CD14-positive monocyte (primary cell): Measurements from ENCODE around the gene PACSIN3. TPM values are rescaled to one million over a fixed set of nuclear protein-coding genes. Genes with fewer than 3 reads are reported as not detected.
"Not testable (repeated sequence)": the region's sequence is repeated elsewhere in the genome, so short reads cannot be mapped to it uniquely, and the experiment has no call there.

Experiments used
- DNase-seq, 3 donors: peaks; one replicate each; pipeline ENCODE4 v3.0.0-alpha.2; 2011 to 2022
- H2AFZ ChIP-seq: 2 replicates; pipeline ENCODE4 v1.6.0; 2012; ENCODE audit warnings: mild to moderate bottlenecking, low read depth, low read length, inconsistent platforms; ENCODE audit not compliant: insufficient read depth, poor library complexity, severe bottlenecking
- H3K27ac ChIP-seq, 2 donors: 1 replicate in 1 of 2; 2 replicates in 1 of 2; pipeline ENCODE4 v1.5.1; 2012 to 2013; ENCODE audit warnings: low read length in 2 of 2, control low read depth in 1 of 2, inconsistent platforms in 1 of 2, low read depth in 1 of 2, mild to moderate bottlenecking in 1 of 2
- H3K27me3 ChIP-seq, 2 donors: one replicate each; pipeline versions ENCODE4 v1.6.0 to v1.6.1; 2011 to 2013; ENCODE audit warnings: low read length in 2 of 2; ENCODE audit not compliant: control insufficient read depth in 2 of 2, insufficient read depth in 2 of 2
- H3K36me3 ChIP-seq, 2 donors: replicated peaks in 1 of 2; 1 replicate in 1 of 2; 2 replicates in 1 of 2; pipeline versions ENCODE4 v1.5.1 to v1.6.1; 2012 to 2013; ENCODE audit warnings: low read length in 2 of 2, control low read depth in 1 of 2, inconsistent platforms in 1 of 2, mild to moderate bottlenecking in 1 of 2; ENCODE audit not compliant: insufficient read depth in 2 of 2, control insufficient read depth in 1 of 2
- H3K4me1 ChIP-seq, 2 donors: 1 replicate in 1 of 2; 2 replicates in 1 of 2; pipeline versions ENCODE4 v1.5.1 to v1.6.1; 2012 to 2013; ENCODE audit warnings: low read length in 2 of 2, control low read depth in 1 of 2, inconsistent platforms in 1 of 2, mild to moderate bottlenecking in 1 of 2, moderate library complexity in 1 of 2; ENCODE audit not compliant: insufficient read depth in 2 of 2, control insufficient read depth in 1 of 2
- H3K4me2 ChIP-seq: replicated peaks from 2 replicates; pipeline ENCODE3; 2012; ENCODE audit warnings: low read length, moderate library complexity, mild to moderate bottlenecking; ENCODE audit not compliant: poor library complexity, severe bottlenecking; ENCODE audit errors: extremely low read depth
- H3K4me3 ChIP-seq, 3 experiments: fragments of 200-600 bp in 1 of 3; sonication (generic) in 1 of 3; replicated peaks in 1 of 3; 1 replicate in 2 of 3; 2 replicates in 1 of 3; pipeline ENCODE4 v1.5.1; 2011 to 2013; ENCODE audit warnings: low read length in 3 of 3, mild to moderate bottlenecking in 3 of 3, control low read depth in 2 of 3, low read depth in 2 of 3, inconsistent platforms in 1 of 3, moderate library complexity in 1 of 3
- H3K79me2 ChIP-seq: 2 replicates; pipeline ENCODE4 v1.6.0; 2012; ENCODE audit warnings: mild to moderate bottlenecking, control low read depth, inconsistent platforms, low read length, moderate library complexity; ENCODE audit not compliant: insufficient read depth
- H3K9ac ChIP-seq: 2 replicates; pipeline ENCODE4 v1.6.0; 2017; ENCODE audit warnings: low read length, mild to moderate bottlenecking; ENCODE audit not compliant: insufficient read depth, poor library complexity, severe bottlenecking
- H3K9me3 ChIP-seq, 2 donors: replicated peaks in 1 of 2; 1 replicate in 1 of 2; 2 replicates in 1 of 2; pipeline versions ENCODE4 v1.5.1 to v1.6.1; 2012 to 2013; ENCODE audit warnings: low read length in 2 of 2, control low read depth in 1 of 2; ENCODE audit not compliant: control insufficient read depth in 1 of 2, insufficient read depth in 1 of 2
- H4K20me1 ChIP-seq: 2 replicates; pipeline ENCODE4 v1.6.0; 2012; ENCODE audit warnings: mild to moderate bottlenecking, low read length, control low read depth, moderate library complexity; ENCODE audit not compliant: insufficient read depth
- H3K27ac Mint-ChIP-seq, 7 donors: one replicate each; pipeline ENCODE4 v1.8.0; 2020; ENCODE audit warnings: mild to moderate bottlenecking in 7 of 7, mixed read lengths in 7 of 7, moderate library complexity in 6 of 7, inconsistent platforms in 2 of 7
- H3K27me3 Mint-ChIP-seq, 3 donors: one replicate each; pipeline ENCODE4 v1.8.0; 2021 to 2022; ENCODE audit warnings: low read depth in 3 of 3, mild to moderate bottlenecking in 3 of 3, mixed read lengths in 3 of 3, moderate library complexity in 3 of 3, inconsistent platforms in 1 of 3
- H3K36me3 Mint-ChIP-seq, 2 donors: one replicate each; pipeline ENCODE4 v1.8.0; 2020; ENCODE audit warnings: mixed read lengths in 2 of 2, inconsistent platforms in 1 of 2, mild to moderate bottlenecking in 1 of 2
- H3K4me1 Mint-ChIP-seq: one replicate; pipeline ENCODE4 v1.8.0; 2020; ENCODE audit warnings: mild to moderate bottlenecking, mixed read lengths
- H3K4me3 Mint-ChIP-seq, 2 donors: one replicate each; pipeline ENCODE4 v1.8.0; 2020; ENCODE audit warnings: mild to moderate bottlenecking in 2 of 2, mixed read lengths in 2 of 2, moderate library complexity in 1 of 2
- H3K9me3 Mint-ChIP-seq, 7 donors: one replicate each; pipeline ENCODE4 v1.8.0; 2020 to 2022; ENCODE audit warnings: mixed read lengths in 7 of 7, mild to moderate bottlenecking in 6 of 7, moderate library complexity in 6 of 7, inconsistent platforms in 2 of 7
- WGBS: methylation state at CpG from one replicate; pipeline ENCODE4 v1.1.5; 2013; ENCODE audit warnings: missing lambda C conversion rate; ENCODE audit not compliant: insufficient coverage; 5-methylcytosine and 5-hydroxymethylcytosine counted together
- intact Hi-C, 2 donors: fragments of 100-400 bp; cut with micrococcal nuclease; formaldehyde crosslinking; loops; one replicate each; pipeline versions ENCODE4 v1.15.0 to v1.15.1; 2023
- polyA plus RNA-seq, 3 donors: library from polyadenylated mRNA; depleted of rRNA in 1 of 3; unstranded in 2 of 3; stranded (reverse) in 1 of 3; fragments of 300-500 nt in 2 of 3; fragments of >200 nt in 1 of 3; fragmentation: Illumina TruSeq in 2 of 3; gene quantifications; 1 replicate in 2 of 3; 2 replicates in 1 of 3; pipeline ENCODE4 v1.2.3, GENCODE V29; 2012 to 2021
- TF ChIP-seq, protein P1 (sequence below): fragments of 200-600 bp; IDR thresholded peaks from one replicate; pipeline ENCODE4 v1.8.0; 2022; ENCODE audit warnings: antibody characterized with exemption, mild to moderate bottlenecking

PACSIN3 gene
- polyA plus RNA-seq, 3 donors = not detected

DNA sequence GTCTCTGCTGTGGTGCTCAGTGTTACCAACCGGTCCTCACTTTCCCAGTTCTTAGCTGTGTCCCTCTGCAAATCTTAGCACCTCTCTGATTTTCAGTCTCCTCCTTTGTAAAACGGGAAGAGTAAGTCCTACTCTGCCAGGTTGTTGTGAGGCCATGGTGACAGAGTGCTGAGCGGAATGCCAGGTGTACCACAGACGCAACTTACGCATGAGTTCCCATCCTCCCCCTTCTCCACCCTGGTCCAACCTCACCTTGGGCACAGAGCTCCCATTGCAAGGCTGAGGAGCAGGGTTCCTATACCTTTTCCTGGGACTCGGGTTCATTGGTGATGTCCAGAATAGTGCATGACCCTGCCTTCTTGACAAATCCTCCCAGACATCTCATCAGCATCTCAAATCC lies 21.2 kb upstream of the PACSIN3 start:
- Histone ChIP-seq H3K4me2 (no peak overlapping the region), H3K4me1 (no peaks in the 10 kb centered on the region), H3K36me3 (no peaks in the 10 kb centered on the region), H2AFZ (no peak overlapping the region), H3K9me3 (no peaks in the 10 kb centered on the region), H3K79me2 (no peaks in the 10 kb centered on the region), H4K20me1 (no peaks in the 10 kb centered on the region), H3K9ac (no peak overlapping the region), H3K27me3 (no peaks in the 10 kb centered on the region), H3K4me3 (no peak overlapping the region), H3K27ac (no peak overlapping the region)
- H3K4me3 Mint-ChIP-seq = no peak overlapping the region
- H3K27me3 Mint-ChIP-seq = peaks cover 2 to 9% (median 7%) of the 10 kb centered on the region in 3 donors
- no peak overlapping the region for H3K27ac Mint-ChIP-seq
- TF ChIP-seq, protein P1, sequence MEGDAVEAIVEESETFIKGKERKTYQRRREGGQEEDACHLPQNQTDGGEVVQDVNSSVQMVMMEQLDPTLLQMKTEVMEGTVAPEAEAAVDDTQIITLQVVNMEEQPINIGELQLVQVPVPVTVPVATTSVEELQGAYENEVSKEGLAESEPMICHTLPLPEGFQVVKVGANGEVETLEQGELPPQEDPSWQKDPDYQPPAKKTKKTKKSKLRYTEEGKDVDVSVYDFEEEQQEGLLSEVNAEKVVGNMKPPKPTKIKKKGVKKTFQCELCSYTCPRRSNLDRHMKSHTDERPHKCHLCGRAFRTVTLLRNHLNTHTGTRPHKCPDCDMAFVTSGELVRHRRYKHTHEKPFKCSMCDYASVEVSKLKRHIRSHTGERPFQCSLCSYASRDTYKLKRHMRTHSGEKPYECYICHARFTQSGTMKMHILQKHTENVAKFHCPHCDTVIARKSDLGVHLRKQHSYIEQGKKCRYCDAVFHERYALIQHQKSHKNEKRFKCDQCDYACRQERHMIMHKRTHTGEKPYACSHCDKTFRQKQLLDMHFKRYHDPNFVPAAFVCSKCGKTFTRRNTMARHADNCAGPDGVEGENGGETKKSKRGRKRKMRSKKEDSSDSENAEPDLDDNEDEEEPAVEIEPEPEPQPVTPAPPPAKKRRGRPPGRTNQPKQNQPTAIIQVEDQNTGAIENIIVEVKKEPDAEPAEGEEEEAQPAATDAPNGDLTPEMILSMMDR = no peak
- intact Hi-C loops = no loop called here
- 96% methylated on average over 6 of the region's 6 CpGs for WGBS
- no peaks in the 10 kb centered on the region for H3K36me3 Mint-ChIP-seq
- H3K9me3 Mint-ChIP-seq = peaks cover 0 to 4% (median 0%) of the 10 kb centered on the region in 7 donors
- H3K4me1 Mint-ChIP-seq = no peaks in the 10 kb centered on the region
- no peak for DNase-seq

DNA sequence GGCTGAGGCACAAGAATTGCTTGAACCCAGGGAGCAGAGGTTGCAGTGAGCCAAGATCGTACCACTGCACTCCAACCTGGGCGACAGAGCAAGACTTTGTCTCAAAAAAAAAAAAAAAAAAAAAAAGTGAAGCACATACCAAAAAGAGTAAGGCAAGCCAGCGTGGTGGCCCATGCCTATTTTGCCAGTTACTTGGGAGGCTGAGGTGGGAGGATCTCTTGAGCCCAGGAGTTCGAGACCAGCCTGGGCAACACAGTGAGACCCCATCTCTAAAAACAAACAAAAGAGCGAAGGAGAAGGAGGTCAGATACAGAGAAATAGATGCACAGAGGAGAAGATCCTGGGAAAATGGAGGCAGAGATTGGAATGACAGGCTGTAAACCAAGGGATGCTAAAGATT lies 20.3 kb upstream of the PACSIN3 start:
- WGBS = 100% methylated on average over 1 of the region's 5 CpGs

More for the DNA sequence above, 20.3 kb upstream of the PACSIN3 start:
- H2AFZ ChIP-seq, H3K4me3 ChIP-seq, H3K36me3 Mint-ChIP-seq, H3K4me1 Mint-ChIP-seq, H3K79me2 ChIP-seq, H3K4me1 ChIP-seq, H3K4me2 ChIP-seq, H3K9me3 ChIP-seq, intact Hi-C loops, H3K27ac ChIP-seq, DNase-seq, H3K4me3 Mint-ChIP-seq, H3K27ac Mint-ChIP-seq, H3K27me3 ChIP-seq, H3K36me3 ChIP-seq, H3K9me3 Mint-ChIP-seq, H3K9ac ChIP-seq, H4K20me1 ChIP-seq: not testable (repeated sequence)
- peaks cover 2 to 15% (median 7%) of the 10 kb centered on the region in 3 donors for H3K27me3 Mint-ChIP-seq
